Stimulated activated CD4-positive, alpha-beta T cell treated with anti-CD3 and anti-CD28 coated beads, Interleukin-4, amount 100 ng/mL, for 4 hours (primary cell): Measurements from ENCODE around the gene DLL1.

Experiments used
- DNase-seq, 2 experiments: peaks; one replicate each; pipeline ENCODE4 v3.0.0-alpha.2; 2020

DLL1 gene

DNA sequence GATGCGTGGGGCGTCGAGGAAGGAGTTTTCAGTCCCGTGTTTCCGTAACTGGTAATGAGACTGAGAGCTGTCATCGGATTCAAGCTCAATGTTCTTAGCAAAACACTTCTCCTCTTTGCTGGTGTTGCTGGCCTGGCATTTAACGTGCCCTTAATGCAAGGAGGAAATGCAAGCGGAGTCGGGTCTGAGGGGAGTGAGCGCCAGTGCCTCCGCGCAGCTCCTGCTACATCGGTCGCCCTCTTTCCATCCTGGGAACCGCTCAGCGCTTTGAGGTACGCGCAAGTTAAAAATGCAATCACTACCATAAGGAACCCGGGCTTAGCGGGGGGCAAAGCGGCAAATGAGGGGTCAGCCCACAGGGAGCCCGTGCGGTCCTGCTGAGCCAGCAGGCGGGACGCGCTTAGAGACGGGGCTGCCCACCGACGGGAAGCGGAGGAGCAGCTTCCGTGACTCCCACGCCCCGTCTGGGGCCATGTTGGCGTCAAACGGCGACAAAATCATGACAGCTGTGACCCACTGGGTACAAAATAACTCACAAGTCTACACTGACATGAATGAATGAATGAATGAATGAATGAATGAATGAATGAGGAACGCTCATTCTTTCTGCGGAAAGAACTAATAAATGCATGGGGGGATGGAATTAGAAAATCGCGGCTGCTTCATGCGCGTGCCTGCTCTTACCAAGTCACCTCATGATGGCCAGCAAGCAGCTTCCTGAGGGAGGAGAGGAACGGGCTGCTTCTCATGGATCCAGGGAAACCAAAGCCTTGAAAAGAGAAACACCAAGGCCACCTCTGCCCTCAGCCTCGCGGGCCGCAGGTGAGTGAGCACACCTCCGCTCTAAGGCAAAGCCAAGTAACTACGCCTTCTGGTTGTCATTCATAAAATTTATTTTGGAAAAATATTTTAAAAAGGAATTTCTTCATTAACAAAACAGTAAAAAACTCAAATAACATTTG is 9.3 kb downstream of the DLL1 start:
- DNase-seq, result no peak

DNA sequence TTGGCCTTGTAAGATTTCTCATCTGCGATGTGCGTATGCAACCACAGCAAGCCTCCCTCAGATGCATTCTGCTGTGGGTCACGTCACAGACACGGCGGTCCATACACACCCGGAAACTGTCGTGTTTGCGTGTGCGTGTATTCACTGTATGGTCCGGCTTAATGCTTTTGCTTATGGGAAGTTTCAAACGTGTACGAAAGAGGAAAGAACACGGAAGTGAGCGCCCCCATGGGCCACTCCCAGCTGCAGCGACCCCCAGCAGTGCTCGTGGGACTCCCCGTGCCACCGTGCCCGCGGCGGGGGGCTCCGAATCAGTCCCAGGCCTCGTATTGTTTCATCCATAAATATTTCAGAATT is 10.2 kb downstream of the DLL1 start:
- DNase-seq, result no peak

DNA sequence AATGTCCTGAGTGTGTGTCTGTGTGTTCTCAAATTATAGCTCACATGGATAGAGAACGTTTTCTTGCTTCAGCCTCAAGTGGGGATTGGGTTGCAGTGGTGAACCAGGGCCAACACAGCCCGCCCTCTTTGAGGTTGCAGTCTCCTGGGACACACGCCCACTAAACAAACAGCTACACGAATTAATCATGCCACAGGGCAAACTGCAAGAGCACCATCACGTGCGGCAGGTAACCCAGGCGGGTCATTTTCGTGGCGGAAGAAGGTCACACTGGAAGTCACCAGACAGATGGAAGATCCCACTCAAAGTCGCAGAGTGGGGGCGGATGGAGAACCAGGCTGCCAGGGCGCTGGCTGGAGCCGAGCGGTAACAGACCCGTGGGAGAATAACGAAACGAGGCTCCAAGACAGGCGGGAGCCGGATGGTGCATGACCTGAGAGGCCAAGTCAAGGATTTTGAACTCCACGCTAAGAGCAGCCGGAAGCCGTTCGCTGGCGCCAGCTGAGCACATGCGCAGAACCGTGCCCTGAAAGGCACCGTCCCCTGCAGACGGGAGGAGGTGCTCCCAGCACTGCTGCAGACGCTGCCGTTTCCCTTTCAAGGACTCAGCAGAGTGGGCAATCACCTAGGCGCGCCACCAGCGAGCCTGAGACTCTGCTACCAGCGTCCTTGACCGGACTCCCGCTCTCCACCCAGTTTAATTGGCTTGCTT is 10.7 kb downstream of the DLL1 start:
- peak in 1 of 2 experiments; percentile 30 for DNase-seq

DNA sequence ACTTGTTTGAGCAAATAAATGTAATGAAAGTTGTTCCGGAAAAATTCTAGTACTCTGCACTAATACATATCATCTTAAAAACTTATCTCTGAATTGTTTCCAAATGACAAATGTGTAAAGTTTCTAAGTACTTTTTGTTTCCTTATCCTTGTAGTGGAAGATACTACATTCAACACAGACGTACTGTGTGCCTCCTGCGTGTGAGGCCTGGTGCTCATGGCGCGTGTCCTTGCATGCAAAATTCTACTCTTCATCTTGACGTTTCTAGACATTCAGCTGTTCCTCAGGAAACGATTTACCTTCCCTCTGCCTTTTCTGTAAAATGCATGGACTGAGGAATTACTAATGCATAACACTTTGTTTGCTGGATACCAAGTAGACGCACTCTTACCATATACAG is 11.5 kb downstream of the DLL1 start:
- no peak for DNase-seq

DNA sequence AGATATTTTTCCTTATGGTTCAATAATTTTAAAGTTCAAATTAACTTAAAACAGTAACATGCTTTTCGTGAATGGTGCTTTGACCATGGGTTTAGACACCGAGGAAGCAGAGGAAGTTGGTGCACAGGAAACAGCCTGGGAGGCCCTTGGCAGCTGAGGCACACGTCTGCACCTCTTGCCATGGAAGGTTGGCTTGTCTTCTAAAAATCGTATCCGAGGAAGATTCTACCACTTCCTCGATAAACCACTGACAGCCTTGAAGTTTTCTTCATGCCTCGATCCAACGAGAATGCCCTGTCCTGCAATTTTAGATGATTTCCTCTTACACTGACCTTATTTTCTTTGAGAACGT is 12.2 kb downstream of the DLL1 start:
- no peak for DNase-seq

DNA sequence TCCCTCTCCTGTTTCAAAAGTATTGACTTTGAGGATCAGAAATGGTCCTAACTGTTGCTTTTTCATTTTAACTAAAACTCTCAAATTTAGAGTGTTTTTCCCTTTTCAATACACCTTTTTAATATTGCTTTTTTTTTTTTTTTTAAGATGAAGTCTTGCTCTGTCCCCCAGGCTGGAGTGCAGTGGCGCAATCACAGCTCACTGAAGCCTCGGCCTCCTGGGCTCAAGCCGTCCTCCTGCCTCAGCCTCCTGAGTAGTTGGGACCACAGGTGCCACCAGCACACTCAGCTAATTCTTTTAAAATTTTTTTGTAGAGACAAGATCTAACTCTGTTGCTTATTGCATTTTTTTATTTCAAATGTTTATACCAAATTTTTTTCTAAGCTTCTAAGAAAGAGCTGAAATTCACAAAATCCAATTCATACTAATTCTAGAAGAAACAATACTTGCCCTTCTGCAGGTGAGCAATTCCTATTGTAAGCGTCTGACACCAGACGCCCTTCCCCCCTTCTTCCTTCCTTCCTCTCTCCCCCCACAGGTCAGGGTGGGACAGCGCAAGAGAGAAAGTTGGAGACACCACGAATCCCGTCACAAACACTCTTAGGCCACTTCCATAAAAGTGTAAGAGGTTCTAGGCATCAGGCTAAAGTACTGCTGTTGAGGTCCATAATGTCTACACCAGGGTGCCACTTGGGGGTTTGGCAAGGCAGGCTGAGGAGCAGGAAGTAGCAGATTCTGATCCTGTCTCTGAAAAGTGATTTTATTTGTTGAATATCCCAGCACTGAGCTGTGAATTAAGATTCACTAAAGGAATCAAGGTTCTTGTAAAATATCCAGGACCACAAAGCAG is 12.8 kb downstream of the DLL1 start:
- DNase-seq, result no peak

DNA sequence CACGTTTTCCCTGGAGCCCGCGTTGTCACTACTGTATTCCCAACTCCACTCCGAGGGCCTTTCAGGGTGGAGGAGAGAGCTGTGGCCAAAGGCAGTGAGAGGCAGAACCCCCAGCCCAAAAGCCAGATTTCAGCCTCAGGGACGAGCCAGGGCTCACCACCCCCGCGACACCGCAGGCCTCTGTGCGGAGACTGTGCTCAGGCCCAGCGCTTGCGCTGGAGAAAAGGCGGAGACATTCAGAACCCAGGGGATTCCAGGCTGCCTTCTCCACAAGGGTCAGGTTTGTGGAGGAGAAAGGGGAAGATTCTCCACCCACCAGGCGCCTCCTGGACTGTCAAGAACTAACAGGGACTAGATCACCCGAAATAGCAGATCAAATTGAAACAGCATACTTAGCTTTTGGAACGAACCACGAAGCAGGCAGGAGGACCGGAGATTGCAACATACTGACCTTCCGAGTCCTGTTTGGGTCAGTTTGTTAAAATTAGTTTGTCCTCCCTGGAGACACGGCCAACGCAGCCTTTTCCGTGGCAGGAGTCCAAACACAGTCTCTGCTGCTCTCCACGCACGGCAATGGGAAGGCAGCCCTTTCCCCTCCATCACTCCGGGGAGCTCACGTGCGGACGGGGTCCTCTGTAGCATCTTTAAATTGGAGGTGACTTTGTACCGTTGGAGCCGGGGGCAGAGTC is 14.4 kb downstream of the DLL1 start:
- DNase-seq, result no peak

DNA sequence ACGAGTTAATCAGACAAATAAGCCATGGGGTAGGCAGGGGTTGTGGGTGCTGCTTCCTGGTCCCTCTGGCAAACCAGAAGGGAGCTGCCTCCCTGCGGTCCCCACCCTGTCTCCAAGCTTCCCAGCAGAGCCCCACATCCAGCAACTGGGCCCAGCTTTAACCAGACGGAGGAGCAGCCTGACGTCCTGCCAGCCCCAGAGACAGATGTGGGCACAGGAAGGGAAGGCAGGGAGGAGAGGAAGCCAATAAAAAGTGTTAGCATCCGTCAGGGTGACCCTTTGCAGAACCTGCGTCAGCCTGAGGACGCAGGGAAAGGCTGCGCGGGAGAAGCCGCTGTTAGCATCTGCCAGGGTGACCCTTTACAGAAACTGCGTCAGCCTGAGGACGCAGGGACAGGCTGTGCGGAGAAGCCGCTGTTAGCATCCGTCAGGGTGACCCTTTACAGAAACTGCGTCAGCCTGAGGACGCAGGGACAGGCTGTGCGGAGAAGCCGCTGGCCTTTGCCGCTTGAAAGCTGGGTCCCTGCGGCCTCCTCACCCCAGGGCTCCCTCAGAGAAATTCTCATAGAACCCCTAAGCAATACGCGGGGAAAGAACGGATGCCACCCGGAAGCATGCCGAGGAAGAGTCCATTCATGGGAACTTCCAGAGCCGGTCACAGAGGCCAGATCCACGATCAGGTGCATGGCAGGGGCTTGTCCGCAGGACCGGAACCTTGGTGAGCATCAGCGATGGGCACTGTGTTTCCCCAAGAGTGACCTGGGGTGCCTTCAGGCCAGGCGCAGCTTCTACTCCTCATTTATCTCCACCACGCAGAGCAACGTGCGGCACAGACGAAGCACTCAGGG is 15.9 kb downstream of the DLL1 start:
- no peak for DNase-seq

DNA sequence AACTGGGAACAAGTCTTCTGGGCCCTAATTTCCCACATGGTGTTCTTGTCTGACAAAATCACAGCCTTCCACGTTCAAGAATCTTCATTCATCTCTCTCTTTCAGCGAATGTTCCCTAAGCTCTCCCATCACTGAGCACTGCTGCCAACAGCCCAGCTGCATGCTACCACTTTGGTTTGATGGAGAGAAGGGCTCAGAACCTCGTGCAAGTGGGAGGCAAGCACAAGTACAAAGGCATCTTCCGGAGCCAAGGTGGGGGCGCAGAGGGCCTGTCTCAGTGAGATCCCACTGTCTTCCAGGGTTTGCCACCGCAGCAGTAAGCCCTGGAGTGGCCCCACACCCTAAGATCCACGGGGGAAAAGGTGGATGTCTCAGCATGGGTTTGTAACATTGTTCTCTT is 17.2 kb downstream of the DLL1 start:
- DNase-seq, result no peak

DNA sequence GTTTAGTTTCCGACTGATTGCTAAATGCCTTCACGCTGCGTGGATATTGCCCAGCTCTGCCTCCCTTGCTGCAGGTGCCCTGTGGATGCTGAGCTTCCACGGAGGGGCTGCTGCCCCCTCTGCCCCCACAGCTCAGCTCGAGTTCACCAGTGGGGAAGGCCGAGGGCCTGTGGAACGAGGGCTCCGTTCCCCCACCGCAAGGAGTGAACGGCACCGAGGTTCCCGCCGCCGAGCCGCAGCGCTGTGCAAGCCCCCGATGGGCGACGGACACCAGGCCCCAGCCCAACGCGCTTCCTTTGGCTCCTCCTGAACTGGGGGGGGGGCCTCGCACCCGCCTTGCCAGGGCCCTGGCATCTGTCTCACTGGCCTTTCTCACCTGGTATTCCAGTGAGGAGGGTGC is 17.7 kb downstream of the DLL1 start:
- DNase-seq, result no peak

DNA sequence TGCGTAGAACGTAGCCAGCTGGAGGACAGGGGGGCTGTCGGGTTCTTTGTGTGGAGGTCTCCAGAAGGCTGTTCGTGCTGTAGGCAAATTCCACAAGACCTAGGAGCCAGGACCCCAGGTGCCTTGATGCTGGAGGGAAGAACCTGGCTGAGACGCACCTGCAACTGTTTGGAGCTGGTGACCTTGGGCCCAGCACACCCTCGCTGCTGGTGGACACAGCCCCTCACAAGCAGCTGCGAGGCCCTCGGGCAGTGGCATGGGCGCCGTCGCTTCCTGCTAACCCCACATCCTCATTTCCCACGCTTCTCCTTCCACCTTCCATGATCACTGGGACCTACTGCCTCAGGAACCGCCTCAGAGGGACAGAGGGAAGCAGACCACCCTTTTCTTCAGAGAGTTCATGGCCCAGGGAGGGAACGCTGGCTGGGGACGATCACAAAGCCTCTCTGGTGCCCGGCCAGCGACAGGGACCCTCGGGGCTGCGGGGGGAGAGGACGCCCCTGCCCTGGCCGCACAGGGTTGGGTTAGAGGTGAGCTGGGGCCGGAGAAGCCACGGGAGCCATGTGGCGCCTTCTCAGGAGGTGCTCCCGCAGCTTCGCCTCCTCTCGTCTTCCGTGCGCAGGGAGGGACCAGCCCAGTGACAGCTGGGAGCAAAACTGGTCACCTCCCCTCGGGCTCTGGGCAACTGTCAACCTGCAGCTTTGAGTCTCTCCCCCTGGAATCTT is 18.4 kb downstream of the DLL1 start:
- no peak for DNase-seq

DNA sequence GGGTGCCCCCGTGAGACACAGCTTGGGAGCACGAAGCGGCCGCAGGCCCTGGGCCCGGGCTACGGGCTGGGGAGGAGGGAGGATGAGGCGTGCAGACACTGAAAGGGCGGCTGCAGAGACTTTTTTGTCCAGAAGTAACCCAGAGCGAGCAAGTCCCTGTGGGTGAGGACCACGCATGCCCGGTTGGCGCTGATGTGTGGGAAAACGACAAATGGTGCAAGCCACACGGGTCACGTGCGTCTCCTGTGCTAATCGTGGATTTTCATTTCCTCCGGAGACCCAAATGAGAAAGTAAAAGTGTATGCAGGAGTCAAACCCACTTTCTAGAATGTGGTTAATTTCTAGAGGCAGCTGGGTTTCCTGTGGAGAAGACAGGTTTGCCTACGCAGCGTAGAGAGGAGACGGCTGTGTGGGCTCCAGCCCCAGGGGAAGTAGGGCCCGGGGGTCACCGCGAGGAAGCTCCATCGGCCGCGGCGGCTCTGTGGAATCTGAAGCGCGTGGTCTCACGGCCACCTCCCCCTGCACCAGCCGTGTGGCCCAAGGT is 19.0 kb downstream of the DLL1 start:
- peak; percentile 67 to 80 for DNase-seq

DNA sequence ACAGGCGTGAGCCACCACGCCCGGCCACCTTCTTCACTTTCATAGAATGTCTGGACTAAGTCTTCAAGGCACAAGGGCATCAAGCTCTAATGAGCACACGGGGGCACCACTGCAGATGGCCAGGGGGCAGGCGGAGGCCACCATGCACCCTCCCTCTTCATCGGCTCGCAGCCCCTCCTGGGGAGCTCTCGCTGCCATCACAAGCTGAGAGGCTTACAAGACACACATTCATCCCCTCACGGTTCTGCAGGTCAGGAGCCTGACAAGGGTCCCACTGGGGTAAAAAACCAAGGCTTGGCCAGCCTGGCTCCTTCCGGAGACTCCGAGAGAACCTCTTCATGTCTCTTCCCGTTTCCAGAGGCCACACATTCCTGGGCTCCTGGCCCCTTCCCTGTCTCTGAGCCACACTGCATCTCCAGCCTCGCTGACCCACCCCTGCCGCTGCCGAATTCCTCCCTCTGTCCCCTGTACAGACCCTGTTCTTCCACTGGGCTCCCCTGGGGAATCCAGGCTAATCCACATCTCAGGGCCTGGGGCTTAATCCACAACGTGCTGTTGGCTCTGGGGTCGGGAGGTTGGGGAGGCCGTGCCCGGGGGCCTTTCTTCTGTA is 19.8 kb downstream of the DLL1 start:
- DNase-seq, result no peak

DNA sequence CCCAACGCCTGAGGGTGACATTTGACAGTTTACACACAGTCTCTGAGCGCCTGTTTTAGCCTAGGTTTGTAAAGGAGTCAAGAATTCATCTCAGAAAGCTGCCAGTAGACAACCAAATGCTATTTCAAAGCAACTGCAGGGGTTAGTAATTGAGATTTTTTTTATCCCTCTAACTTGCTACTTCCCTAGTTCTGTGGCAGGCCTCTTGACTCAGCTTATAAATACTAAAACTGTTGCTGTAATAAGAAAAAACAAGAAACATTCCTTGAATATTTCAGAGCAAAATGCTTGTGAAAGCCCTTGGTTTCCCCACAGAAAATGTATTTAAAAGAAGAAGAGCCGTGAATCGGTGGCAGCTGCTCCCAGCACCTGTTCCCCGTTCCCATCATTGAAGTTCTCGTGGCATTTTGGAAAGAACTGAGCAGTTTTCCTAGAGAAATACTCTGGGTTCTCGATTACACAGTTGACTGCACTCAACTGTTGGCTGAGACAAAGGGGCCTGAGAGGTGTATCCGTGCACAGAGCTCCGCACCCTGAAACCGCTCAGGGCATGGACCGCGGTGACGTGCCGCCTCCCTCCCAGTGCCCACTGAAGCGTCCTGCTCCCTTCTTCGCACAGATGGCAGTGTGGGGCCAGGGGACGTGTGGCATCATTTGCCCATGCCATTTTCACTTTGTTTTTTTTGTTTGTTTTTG is 20.9 kb downstream of the DLL1 start:
- DNase-seq, result no peak

DNA sequence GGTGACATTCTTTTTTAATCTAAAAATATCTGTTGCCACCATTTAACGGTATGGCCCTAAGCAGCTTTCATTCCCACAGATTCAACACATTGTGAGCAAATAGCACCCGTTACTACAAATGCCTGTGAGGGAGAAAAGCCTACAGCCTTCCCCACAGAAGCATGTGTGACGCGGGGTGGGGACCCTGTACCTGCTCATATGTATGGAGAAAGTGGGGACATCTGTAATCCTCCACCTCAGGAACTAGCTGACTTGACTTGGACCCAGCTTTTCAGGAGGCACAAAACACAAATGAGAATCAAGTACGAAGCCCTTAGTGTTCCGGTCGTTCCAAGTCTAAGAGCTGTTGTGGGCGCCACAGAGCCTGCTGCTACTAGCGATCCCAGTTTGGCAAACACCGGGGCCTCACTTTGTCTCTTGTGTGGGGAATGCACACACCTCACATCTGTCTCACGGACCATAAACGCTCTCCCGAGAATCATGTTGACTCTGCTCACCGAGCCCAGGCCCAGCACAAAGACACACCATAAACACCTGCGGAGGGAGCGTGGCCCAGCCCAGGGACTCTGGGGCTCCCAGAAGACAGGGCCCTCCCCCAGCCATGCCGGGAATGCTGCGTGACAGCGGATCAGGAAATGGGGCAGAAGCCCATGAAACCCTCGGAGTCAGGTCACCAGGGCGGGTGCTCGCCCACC is 21.6 kb downstream of the DLL1 start:
- no peak for DNase-seq

DNA sequence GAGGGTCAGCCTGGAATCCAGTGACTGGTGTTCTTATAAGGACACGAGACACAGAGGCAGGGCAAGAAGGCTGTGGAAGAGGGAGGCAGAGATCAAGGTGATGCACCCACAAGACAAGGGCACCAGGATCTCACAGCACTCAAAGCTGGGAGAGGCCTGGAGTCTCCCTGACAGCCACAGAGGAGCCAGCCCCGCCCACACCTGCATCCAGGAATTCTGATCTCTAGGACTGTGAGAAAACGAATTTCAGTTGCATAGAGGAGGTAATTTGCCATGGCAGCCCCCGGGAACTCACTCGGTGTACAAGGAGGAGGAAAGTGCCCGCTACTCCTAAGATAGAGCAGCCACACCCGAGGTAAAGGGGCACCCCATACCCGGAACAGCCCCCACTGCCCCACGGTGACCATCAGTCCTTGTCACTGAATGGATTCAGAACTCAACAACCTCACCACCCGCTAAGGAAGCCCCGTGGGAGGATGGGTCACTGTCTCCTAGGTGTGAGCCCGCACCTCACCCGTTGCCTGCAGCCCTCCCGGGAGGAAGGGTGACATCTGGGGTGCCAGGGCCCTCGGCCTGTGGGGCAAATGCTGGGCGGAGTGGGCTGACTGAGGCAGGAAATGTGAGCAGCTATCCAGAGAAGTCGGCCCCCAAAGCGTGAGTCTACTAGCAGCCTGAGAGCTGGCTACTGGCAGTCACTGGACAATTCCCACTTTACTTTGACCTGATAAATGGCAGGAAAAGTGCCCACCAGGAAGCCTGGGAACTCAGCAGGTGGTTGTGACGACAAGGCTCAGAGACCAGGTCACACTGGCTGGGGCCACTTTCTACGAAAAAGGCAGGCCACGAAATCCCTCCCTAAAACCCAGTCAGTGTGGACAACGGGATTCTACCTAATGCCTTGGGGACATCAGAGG is 22.4 kb downstream of the DLL1 start:
- DNase-seq, result no peak

DNA sequence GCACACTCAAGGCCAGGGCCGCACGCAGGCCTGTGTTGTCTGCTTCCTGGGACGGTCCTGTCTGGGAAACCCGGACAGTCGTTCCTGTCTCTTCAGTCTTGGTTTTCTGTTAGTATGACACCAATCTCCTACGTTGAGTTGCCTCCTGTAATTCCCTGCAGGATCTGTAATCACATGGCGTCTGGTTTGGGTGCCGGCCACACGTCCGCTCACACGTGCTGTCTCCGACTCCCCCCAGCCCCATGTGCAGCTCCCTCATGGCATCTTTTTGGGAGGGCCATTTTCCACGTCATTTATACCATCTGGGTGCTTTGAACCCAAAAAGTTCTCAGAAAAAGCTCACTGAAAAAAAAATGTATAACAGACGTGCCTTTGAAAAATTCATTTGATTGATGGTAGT is 23.2 kb downstream of the DLL1 start:
- no peak for DNase-seq
